ENCODE data around the gene C1orf94.

C1orf94 gene

DNA sequence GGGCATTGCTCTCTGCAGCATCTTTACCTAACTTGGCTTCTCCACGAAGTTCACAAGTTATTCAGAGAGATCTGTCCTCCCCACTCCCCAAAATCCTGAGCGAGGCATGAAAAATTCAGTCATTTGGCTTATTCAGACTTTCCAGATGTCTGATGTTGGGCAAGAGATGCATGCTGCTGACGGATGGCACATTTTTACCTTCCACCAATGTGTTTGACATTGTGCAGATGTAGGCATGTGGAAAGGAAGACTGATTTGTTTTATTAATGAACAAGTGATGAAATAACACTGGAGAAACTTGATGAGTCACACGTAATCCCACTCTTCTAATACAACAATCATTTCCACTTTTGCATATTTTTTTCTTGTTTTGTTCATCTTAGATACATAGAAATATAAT, 86.7 kb downstream of the C1orf94 start:
- DNase-seq: no peak

DNA sequence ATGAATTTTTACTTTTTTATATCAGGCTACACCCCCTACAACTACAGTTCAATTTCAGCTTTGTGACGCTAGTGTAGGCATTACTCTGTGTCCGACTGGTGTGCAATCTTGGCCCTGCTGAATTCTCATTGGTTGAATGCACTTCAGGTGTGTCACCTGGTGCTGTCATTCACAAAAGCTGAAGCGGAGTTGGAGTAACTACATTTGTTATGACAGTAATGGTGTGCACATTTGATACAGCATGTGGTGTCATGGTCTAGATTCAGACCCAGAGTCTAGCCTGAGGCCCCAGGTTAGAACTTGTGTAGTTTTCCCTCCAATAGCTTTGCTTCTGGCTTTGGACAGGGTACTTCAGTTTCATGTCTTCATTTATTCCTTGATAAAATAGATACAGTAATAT, 88.7 kb downstream of the C1orf94 start:
- no peak for DNase-seq

DNA sequence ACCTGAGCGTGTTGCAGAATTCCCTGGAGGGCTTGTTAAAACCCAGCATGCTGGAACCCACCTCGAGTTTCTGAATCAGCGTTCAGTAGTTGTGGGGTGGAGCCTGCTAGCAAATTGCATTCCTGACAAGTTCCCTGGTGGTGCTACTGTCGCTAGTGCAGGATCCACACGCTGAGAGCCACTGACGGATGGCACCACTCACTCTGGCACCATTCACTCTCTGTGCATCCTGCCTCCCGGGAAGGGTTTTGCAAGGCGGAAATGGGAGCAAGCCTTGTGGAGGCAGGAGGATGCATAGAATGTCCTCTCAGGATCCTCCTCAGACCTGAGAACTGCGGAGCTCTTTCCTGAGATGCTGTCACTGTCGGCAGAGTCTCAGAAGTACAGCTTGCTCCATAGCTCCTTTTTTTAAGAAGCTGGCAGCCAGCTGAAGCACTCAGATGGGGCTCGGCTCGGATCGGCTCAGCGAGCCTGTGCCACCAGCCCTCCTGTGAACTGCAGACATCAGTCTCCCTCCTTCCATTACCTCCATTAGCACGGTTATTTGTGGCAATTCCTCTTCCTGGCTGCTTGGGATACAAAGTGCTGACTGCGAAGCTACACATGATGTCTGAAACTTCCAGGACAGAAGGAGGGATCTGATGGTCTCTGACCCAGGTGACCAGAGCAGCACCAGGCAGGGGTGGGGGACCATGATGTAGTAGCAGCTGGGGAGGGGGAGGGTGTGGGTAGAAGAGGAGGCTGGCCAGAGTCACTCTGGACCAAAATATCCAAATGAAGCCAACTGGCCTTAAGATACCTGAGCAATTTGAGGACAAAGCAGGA, 89.6 kb downstream of the C1orf94 start:
- DNase-seq: peak in 2 of 3 experiments; percentile 32 to 51

DNA sequence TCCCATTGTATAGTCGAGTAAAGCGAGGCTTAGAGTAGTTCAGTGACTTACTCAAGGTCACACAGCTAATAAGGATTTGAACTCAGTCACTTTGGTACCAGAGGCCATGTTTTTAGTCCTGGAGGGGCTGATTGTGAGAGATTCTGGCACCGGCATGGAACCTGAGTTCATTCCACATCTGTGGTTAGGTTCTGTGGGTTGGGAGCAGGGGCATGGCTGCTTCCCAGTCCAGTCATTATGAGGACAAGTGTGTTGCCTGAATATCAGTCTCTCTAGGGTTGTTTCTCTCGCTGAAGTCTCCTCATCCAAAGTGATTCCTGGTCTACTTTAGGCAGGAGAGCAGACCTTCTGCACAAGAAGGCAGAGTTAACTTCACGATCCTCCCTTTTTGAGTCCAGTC, 90.6 kb downstream of the C1orf94 start:
- no peak for DNase-seq

DNA sequence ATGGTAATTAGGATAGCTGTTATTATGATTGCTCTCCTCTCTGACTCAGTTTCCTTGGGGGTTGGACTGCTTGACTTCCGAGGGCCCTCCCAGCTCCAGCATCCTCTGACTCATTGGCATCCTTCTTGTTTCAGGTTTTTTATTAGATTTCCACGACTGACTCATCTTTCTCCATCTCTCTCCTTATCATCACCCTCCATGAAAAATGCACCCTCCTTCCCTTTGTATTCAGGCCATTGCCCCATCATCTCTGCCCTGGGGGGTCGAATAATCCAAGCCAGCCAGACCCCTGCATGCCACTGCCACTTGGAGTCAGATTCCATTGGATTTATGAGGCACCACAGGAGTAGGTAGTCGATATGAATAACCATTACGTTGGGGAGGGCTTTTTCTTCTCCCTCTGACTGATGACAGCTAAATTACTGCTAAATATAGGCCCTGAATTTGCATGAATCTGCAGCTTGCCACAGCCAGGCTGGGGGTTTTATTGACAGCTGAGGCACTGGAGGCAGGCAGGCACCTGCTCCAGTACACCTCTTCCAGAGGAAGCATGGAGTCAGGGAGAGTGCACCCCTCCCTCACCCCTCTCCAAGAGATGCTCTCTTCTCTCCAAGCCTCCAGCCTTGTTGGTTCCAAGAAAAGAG, 91.7 kb downstream of the C1orf94 start:
- peak in 1 of 3 experiments; percentile 55 for DNase-seq
